Breast epithelium (tissue), 4 donors: Measurements from ENCODE around the gene FCRL3. TPM values are rescaled to one million over a fixed set of nuclear protein-coding genes. Genes with fewer than 3 reads are reported as not detected.

Experiments
- DNase-seq, 2 donors: peaks; one replicate each; pipeline ENCODE4 v3.0.0-alpha.2; 2019; ENCODE audit warnings: low spot score in 2 of 2
- H3K27ac ChIP-seq, 2 donors: fragments of 200-600 bp; sonication (generic) in 1 of 2; one replicate each; pipeline ENCODE4 v1.5.1; 2016 to 2019; ENCODE audit warnings: mild to moderate bottlenecking in 1 of 2
- H3K27me3 ChIP-seq, 2 donors: fragments of 200-600 bp; sonication (generic) in 1 of 2; one replicate each; pipeline versions ENCODE4 v1.5.1 to v1.6.0; 2017 to 2019; ENCODE audit warnings: control low read depth in 1 of 2, mild to moderate bottlenecking in 1 of 2
- H3K36me3 ChIP-seq: fragments of 200-600 bp; one replicate; pipeline ENCODE4 v1.5.1; 2019
- H3K4me1 ChIP-seq, 2 donors: fragments of 200-600 bp; sonication (generic); one replicate each; pipeline ENCODE4 v1.5.1; 2016 to 2019; ENCODE audit warnings: control low read depth in 1 of 2
- H3K4me3 ChIP-seq, 3 donors: fragments of 200-600 bp; sonication (generic); 1 replicate in 2 of 3; 2 replicates in 1 of 3; pipeline ENCODE4 v1.5.1; 2016 to 2019; ENCODE audit warnings: mild to moderate bottlenecking in 3 of 3, moderate library complexity in 2 of 3
- H3K9me3 ChIP-seq, 2 donors: fragments of 200-600 bp; sonication (generic) in 1 of 2; one replicate each; pipeline ENCODE4 v1.5.1; 2016 to 2019; ENCODE audit warnings: control low read depth in 1 of 2
- POLR2A ChIP-seq: fragments of 450-650 bp; IDR thresholded peaks from one replicate; pipeline ENCODE4 v1.6.1; 2016; ENCODE audit warnings: antibody characterized with exemption, mild to moderate bottlenecking, moderate library complexity
- POLR2AphosphoS5 ChIP-seq, 3 donors: sonication (generic); formaldehyde crosslinking; IDR thresholded peaks; one replicate each; pipeline ENCODE4 v1.6.1; 2017; ENCODE audit warnings: antibody characterized with exemption in 3 of 3
- intact Hi-C: fragments of 100-400 bp; cut with DNase I; formaldehyde crosslinking; loops from one replicate; pipeline ENCODE4 v1.15.1; 2023; ENCODE audit warnings: low total_unique reads
- total RNA-seq, 3 donors: library from RNA; depleted of rRNA; stranded (reverse); fragments of >200 nt; gene quantifications; one replicate each; pipeline ENCODE4 v1.1.0, GENCODE V29; 2016
- TF ChIP-seq, protein P1 (sequence below), 3 donors: fragments of 450-650 bp; IDR thresholded peaks; one replicate each; pipeline ENCODE4 v1.5.1; 2016 to 2017; ENCODE audit warnings: antibody characterized with exemption in 3 of 3, mild to moderate bottlenecking in 3 of 3, moderate library complexity in 3 of 3

Gene FCRL3
- total RNA-seq, 3 donors from 2014 or later: 0.15 to 0.16 TPM; not detected in 1

DNA sequence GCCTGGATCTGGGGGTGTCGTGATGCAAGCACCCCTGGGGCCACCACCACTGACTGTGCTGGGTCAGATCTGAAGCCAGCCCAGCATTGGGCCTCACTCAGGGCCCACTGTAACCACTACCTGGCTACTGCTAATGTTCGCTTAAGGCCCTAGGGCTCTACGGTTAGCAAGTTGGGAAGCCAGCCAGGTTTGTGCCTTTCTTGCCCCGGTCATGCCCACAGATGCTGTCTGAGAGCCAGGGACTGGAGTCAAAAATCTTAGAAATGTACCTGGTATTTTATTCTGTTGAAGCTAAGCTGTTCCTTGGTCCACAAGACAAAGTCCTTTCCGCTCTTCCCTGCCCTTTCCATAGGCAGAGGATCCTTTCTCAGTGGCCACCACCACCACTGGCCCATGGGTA is 15.2 kb upstream of the FCRL3 start:
- Histone ChIP-seq H3K27ac (peak overlapping the region in 1 of 2 donors; percentile 14), H3K27me3 (no peaks in the 10 kb centered on the region), H3K4me3 (no peak overlapping the region), H3K36me3 (no peaks in the 10 kb centered on the region), H3K4me1 (no peaks in the 10 kb centered on the region), H3K9me3 (no peaks in the 10 kb centered on the region)
- TF ChIP-seq, protein P1, sequence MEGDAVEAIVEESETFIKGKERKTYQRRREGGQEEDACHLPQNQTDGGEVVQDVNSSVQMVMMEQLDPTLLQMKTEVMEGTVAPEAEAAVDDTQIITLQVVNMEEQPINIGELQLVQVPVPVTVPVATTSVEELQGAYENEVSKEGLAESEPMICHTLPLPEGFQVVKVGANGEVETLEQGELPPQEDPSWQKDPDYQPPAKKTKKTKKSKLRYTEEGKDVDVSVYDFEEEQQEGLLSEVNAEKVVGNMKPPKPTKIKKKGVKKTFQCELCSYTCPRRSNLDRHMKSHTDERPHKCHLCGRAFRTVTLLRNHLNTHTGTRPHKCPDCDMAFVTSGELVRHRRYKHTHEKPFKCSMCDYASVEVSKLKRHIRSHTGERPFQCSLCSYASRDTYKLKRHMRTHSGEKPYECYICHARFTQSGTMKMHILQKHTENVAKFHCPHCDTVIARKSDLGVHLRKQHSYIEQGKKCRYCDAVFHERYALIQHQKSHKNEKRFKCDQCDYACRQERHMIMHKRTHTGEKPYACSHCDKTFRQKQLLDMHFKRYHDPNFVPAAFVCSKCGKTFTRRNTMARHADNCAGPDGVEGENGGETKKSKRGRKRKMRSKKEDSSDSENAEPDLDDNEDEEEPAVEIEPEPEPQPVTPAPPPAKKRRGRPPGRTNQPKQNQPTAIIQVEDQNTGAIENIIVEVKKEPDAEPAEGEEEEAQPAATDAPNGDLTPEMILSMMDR (IDR thresholded peaks at IDR 0.05): no peak
- TF ChIP-seq POLR2AphosphoS5 (IDR thresholded peaks at IDR 0.05): peak in 1 of 3 donors; percentile 28
- peak in 1 of 2 donors; percentile 71 for DNase-seq
- intact Hi-C loops: no loop called here

DNA sequence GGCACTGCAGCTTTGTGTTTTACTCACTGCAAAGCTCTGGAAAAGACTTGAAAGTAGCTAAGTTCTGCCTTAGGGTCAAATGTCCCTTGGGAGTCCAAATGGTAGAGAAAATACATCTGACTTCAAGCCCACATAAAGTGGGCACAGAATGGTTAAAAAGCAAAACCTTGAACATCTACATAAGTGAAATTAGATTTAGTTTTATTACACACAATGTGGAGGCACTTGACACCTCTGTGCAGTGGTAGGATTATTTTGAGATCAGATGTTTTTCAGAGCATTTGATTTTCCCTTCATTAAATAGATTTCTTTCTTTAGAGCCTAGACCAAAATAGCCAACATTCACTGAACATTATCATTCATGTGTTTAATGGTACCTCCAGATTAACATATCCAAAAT is 11.2 kb upstream of the FCRL3 start:
- no peak overlapping the region for H3K4me3 ChIP-seq
- H3K9me3 ChIP-seq: no peaks in the 10 kb centered on the region
- TF ChIP-seq POLR2AphosphoS5 (IDR thresholded peaks at IDR 0.05) (no peak), POLR2A (no peak)
- TF ChIP-seq, protein P1 (IDR thresholded peaks at IDR 0.05): no peak
- no peaks in the 10 kb centered on the region for H3K4me1 ChIP-seq
- no peak for DNase-seq
- H3K27ac ChIP-seq: no peak overlapping the region
- H3K36me3 ChIP-seq: no peaks in the 10 kb centered on the region
- intact Hi-C loops: no loop called here
- H3K27me3 ChIP-seq: no peaks in the 10 kb centered on the region

DNA sequence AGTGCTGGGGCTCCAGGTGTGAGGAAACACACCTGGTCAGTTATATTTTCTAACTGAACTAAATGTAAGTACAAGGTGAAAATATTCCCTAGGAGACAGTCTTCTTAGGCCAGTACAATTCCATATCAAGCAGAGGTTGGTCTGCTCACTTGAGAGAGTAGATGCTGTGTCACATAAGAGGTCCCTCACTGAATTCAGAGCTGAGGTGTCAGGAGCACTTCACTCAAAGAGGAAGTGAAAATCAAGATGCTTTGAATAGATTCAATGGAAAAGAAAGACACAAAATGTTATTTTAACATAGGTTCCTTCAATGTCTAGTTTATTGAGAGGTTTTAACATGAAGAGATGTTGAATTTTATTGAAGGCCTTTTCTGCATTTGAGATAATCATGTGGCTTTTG is 4.3 kb upstream of the FCRL3 start:
- Histone ChIP-seq H3K36me3 (no peaks in the 10 kb centered on the region), H3K9me3 (no peaks in the 10 kb centered on the region), H3K4me1 (no peaks in the 10 kb centered on the region), H3K27ac (no peak overlapping the region), H3K4me3 (no peak overlapping the region), H3K27me3 (no peaks in the 10 kb centered on the region)
- no peak for TF ChIP-seq POLR2A
- no peak for TF ChIP-seq POLR2AphosphoS5 (IDR thresholded peaks at IDR 0.05)
- TF ChIP-seq, protein P1 (IDR thresholded peaks at IDR 0.05): no peak
- no peak for DNase-seq
- intact Hi-C loops: loop anchor here (5.0 kb wide), 1 partner anchor 787 kb away; no protein-coding TSS in a partner anchor

GRCh38 chr1:157703981-157704380 is 3.4 kb upstream of the FCRL3 start:
- Histone ChIP-seq H3K36me3 (no peaks in the 10 kb centered on the region), H3K4me1 (no peaks in the 10 kb centered on the region), H3K27me3 (no peaks in the 10 kb centered on the region), H3K27ac (no peak overlapping the region), H3K4me3 (no peak overlapping the region), H3K9me3 (no peaks in the 10 kb centered on the region)
- TF ChIP-seq, protein P1 (IDR thresholded peaks at IDR 0.05): no peak
- TF ChIP-seq POLR2AphosphoS5 (IDR thresholded peaks at IDR 0.05): no peak
- TF ChIP-seq POLR2A: no peak
- DNase-seq: no peak
- intact Hi-C loops: loop anchor here (5.0 kb wide), 1 partner anchor 788 kb away; no protein-coding TSS in a partner anchor

DNA sequence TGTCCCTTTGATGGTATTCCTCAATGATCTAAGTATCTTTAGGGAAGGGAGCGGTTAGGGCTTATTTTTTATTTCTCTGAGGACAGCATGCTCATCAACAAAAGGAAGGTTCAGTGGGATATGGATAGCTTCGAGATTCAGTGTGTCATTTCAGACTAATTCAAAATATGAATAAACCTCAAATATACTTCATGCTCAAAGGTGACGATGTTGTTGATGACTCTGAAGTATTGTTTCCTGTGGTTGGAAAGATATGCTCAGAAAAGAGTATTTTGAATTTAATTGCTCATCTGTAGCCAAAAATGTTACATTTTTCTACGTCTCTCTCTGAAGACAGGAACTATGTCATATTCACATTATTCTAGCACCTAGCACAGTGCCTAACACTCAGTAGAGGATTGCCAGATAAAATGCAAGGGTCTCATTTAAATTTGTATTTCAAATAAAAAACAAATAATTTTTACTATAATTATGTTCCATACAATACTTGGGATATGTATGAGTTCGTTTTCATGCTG is 1.8 kb upstream of the FCRL3 start:
- H3K36me3 ChIP-seq: no peaks in the 10 kb centered on the region
- DNase-seq: no peak
- TF ChIP-seq POLR2AphosphoS5 (IDR thresholded peaks at IDR 0.05) (no peak), POLR2A (no peak)
- TF ChIP-seq, protein P1 (IDR thresholded peaks at IDR 0.05): no peak
- H3K9me3 ChIP-seq: no peaks in the 10 kb centered on the region
- intact Hi-C loops: loop anchor here (5.0 kb wide), 1 partner anchor 790 kb away; no protein-coding TSS in a partner anchor
- no peaks in the 10 kb centered on the region for H3K4me1 ChIP-seq
- H3K4me3 ChIP-seq: no peak overlapping the region
- no peak overlapping the region for H3K27ac ChIP-seq
- H3K27me3 ChIP-seq: peaks cover 0 to 3% of the 10 kb centered on the region in 2 donors
